GM12872 (cell line): ENCODE data around the gene FRMD4A.

ENCODE experiments used
- CTCF ChIP-seq: IDR thresholded peaks from 3 replicates; pipeline ENCODE4 v1.5.1; 2011; ENCODE audit warnings: low read depth, mild to moderate bottlenecking, low read length, moderate library complexity; ENCODE audit not compliant: insufficient read depth

FRMD4A gene

GRCh38 chr10:13845897-13846296 is 484.8 kb downstream of the FRMD4A start:
- no peak for TF ChIP-seq CTCF

- no peak for TF ChIP-seq CTCF
Measured at GRCh38 chr10:13844651-13845050, 486.1 kb downstream of the FRMD4A start.

- no peak for TF ChIP-seq CTCF
Measured at GRCh38 chr10:13842117-13842516, 488.6 kb downstream of the FRMD4A start.

GRCh38 chr10:13840036-13840435 is 490.7 kb downstream of the FRMD4A start:
- TF ChIP-seq CTCF = no peak

- TF ChIP-seq CTCF = no peak
Measured at GRCh38 chr10:13839430-13839990, 491.2 kb downstream of the FRMD4A start.

- TF ChIP-seq CTCF = no peak
Measured at GRCh38 chr10:13839030-13839429, 491.7 kb downstream of the FRMD4A start.

GRCh38 chr10:13837966-13838365 is 492.8 kb downstream of the FRMD4A start:
- TF ChIP-seq CTCF = no peak
